ENCODE data around the gene WFDC10A.

GRCh38 chr20:45612314-45612713 lies 17.2 kb upstream of the WFDC10A start:
- TF ChIP-seq SP1 (IDR thresholded peaks at IDR 0.05; ENCODE audit: low read depth, low read length) (no peak), CTCF (IDR thresholded peaks at IDR 0.05 in 2 of 3, conservative IDR thresholded peaks at IDR 0.05 in 1 of 3; ENCODE audit: control insufficient read depth in 2 of 3, extremely low read depth in 1 of 3, insufficient read depth in 1 of 3, low read depth in 3 of 3, low read length in 3 of 3) (no peak), CHD4 (IDR thresholded peaks at IDR 0.05) (no peak), KDM1A (IDR thresholded peaks at IDR 0.05; ENCODE audit: borderline replicate concordance) (no peak), SMAD5 (IDR thresholded peaks at IDR 0.05; ENCODE audit: low read depth) (no peak), SPI1 (IDR thresholded peaks at IDR 0.05; ENCODE audit: borderline replicate concordance, insufficient read depth, low read depth, low read length) (no peak), POLR2A (IDR thresholded peaks at IDR 0.05; ENCODE audit: low read depth, low read length) (no peak), SREBF2 (IDR thresholded peaks at IDR 0.05; ENCODE audit: low read length) (no peak), MXI1 (IDR thresholded peaks at IDR 0.05; ENCODE audit: low read depth, low read length) (no peak), CHD2 (IDR thresholded peaks at IDR 0.05; ENCODE audit: borderline replicate concordance, low read depth, low read length) (no peak), EP300 (IDR thresholded peaks at IDR 0.05; ENCODE audit: borderline replicate concordance in 1 of 2, control insufficient read depth in 1 of 2, low read depth in 2 of 2, low read length in 2 of 2) (no peak)
